C4-2B (cell line): ENCODE data around the gene MEGF11.

Experiments
- ZFX ChIP-seq: fragments of 450-650 bp; IDR thresholded peaks from 2 replicates; pipeline ENCODE4 v1.6.1; 2017
- TF ChIP-seq, protein P1 (sequence below): fragments of 450-650 bp; conservative IDR thresholded peaks from 2 replicates; pipeline ENCODE4 v1.5.1; 2017; ENCODE audit warnings: mild to moderate bottlenecking

DNA sequence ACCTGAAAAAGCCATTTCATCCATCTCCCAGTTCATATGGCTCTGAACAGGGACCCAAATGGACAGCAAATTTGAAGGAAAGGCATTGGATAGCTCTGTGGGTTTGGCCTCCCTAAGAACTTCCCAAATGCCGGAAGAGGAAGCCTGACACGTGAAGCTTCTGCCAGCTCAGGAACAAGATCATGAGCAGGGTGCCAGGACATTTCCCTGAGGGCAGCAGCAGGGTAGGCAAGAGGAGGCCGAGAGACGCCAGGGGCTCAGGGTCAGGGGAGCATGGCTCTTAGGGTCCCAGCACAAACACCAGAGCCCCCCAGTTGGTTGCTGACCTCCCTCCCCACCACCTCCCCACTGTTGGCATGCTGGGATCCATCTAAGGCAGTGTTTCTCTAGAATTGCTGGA lies 187.5 kb downstream of the MEGF11 start:
- TF ChIP-seq, protein P1, sequence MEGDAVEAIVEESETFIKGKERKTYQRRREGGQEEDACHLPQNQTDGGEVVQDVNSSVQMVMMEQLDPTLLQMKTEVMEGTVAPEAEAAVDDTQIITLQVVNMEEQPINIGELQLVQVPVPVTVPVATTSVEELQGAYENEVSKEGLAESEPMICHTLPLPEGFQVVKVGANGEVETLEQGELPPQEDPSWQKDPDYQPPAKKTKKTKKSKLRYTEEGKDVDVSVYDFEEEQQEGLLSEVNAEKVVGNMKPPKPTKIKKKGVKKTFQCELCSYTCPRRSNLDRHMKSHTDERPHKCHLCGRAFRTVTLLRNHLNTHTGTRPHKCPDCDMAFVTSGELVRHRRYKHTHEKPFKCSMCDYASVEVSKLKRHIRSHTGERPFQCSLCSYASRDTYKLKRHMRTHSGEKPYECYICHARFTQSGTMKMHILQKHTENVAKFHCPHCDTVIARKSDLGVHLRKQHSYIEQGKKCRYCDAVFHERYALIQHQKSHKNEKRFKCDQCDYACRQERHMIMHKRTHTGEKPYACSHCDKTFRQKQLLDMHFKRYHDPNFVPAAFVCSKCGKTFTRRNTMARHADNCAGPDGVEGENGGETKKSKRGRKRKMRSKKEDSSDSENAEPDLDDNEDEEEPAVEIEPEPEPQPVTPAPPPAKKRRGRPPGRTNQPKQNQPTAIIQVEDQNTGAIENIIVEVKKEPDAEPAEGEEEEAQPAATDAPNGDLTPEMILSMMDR = no peak
- no peak for TF ChIP-seq ZFX
